Right atrium auricular region (tissue), 2 donors: ENCODE measurements around the gene ELP1. TPM values are rescaled to one million over a fixed set of nuclear protein-coding genes. Genes with fewer than 3 reads are reported as not detected.
"Not testable (repeated sequence)": the region's sequence is repeated elsewhere in the genome, so short reads cannot be mapped to it uniquely, and the experiment has no call there.

ENCODE experiments used
- DNase-seq: peaks from one replicate; pipeline ENCODE4 v3.0.0-alpha.2; 2019; ENCODE audit warnings: low spot score
- H3K27ac ChIP-seq, 2 donors: fragments of 200-600 bp; sonication (generic); 1 replicate in 1 of 2; 2 replicates in 1 of 2; pipeline ENCODE4 v1.5.1; 2016 to 2019
- H3K27me3 ChIP-seq, 2 donors: fragments of 200-600 bp; sonication (generic); one replicate each; pipeline versions ENCODE4 v1.5.1 to v1.6.0; 2017 to 2019
- H3K36me3 ChIP-seq: fragments of 200-600 bp; sonication (generic); one replicate; pipeline ENCODE4 v1.5.1; 2016
- H3K4me1 ChIP-seq, 2 donors: fragments of 200-600 bp; sonication (generic); one replicate each; pipeline versions ENCODE4 v1.5.1 to v1.6.0; 2017 to 2019
- H3K4me3 ChIP-seq, 2 donors: fragments of 200-600 bp; sonication (generic); 1 replicate in 1 of 2; 2 replicates in 1 of 2; pipeline ENCODE4 v1.5.1; 2017 to 2019; ENCODE audit warnings: mild to moderate bottlenecking in 1 of 2, moderate library complexity in 1 of 2
- H3K9me3 ChIP-seq, 2 donors: fragments of 200-600 bp; sonication (generic); one replicate each; pipeline ENCODE4 v1.5.1; 2019
- total RNA-seq, 2 donors: library from RNA; depleted of rRNA; stranded (reverse); fragments of >200 nt; gene quantifications; one replicate each; pipeline ENCODE4 v1.1.0, GENCODE V29; 2016
- TF ChIP-seq, protein P1 (sequence below), 2 donors: fragments of 200-600 bp; sonication (generic); IDR thresholded peaks; one replicate each; pipeline ENCODE4 v1.5.1; 2019; ENCODE audit warnings: antibody characterized with exemption in 2 of 2

The ELP1 gene
- total RNA-seq, 2 donors from 2014 or later, result 14.7 to 22.1 TPM

DNA sequence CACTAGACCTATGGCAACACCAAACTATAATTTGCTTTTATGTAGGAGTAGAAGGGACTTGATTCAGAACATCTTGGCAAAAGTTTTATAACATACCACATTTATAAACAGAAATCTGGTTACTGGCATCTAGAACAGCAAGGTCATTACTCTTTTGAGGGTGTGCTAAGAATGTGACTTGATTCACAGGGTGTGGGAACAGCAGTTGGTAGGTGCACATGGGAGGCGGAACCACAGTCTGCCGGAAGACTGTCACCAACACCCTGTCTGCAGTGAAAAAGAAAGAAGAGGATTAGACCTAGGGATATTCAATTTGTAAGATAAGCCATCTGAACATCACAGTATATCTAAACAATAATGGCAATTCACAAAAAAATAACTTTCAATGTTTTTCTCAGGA lies 23.0 kb downstream of the ELP1 start:
- Histone ChIP-seq H3K27me3 (no peaks in the 10 kb centered on the region), H3K4me1 (no peaks in the 10 kb centered on the region), H3K27ac (no peak overlapping the region), H3K4me3 (no peak overlapping the region), H3K9me3 (no peaks in the 10 kb centered on the region), H3K36me3 (peaks cover 79% of the 10 kb centered on the region)
- TF ChIP-seq, protein P1, sequence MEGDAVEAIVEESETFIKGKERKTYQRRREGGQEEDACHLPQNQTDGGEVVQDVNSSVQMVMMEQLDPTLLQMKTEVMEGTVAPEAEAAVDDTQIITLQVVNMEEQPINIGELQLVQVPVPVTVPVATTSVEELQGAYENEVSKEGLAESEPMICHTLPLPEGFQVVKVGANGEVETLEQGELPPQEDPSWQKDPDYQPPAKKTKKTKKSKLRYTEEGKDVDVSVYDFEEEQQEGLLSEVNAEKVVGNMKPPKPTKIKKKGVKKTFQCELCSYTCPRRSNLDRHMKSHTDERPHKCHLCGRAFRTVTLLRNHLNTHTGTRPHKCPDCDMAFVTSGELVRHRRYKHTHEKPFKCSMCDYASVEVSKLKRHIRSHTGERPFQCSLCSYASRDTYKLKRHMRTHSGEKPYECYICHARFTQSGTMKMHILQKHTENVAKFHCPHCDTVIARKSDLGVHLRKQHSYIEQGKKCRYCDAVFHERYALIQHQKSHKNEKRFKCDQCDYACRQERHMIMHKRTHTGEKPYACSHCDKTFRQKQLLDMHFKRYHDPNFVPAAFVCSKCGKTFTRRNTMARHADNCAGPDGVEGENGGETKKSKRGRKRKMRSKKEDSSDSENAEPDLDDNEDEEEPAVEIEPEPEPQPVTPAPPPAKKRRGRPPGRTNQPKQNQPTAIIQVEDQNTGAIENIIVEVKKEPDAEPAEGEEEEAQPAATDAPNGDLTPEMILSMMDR (IDR thresholded peaks at IDR 0.05), result no peak
- DNase-seq, result no peak

DNA sequence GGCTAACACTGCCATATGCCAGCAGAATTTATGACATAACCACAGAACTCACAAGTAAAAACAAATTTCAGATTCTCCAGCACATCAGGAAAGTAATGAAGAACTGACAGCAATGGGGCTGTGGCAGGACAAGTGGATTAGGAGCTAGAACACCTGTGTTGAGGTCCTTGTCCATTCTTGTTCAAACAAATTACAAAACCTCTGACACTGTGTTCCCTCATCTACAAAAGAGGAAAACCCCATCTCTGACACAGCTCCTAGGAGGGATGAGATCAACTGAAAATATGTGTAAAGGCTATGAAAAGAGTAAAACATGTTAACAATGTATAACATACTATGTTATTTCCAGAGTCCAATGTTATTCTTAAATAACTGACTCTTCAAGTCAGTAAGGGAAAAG lies 23.5 kb downstream of the ELP1 start:
- H3K9me3 ChIP-seq, result no peaks in the 10 kb centered on the region
- no peaks in the 10 kb centered on the region for H3K4me1 ChIP-seq
- no peak overlapping the region for H3K4me3 ChIP-seq
- H3K27ac ChIP-seq, result no peak overlapping the region
- peaks cover 79% of the 10 kb centered on the region for H3K36me3 ChIP-seq
- DNase-seq, result no peak
- TF ChIP-seq, protein P1 (IDR thresholded peaks at IDR 0.05), result no peak
- no peaks in the 10 kb centered on the region for H3K27me3 ChIP-seq

DNA sequence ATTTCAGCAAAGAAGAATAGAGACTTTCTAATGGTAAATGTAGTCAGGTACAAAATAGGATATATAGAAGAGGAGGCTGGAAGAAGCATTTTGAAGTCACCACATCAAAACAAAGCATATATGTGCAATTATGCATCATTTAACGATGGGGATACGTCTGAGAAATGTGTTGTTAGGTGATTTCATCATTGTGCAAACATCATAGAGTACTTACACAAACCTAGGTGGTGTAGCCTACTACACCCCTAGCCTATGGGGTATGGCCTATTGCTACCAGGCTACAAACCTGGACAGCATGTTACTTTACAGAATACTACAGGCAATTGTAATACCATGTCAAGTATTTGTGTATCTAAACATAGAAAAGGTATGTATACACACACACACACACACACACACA lies 28.4 kb downstream of the ELP1 start:
- Histone ChIP-seq H3K4me1 (no peaks in the 10 kb centered on the region), H3K27me3 (no peaks in the 10 kb centered on the region), H3K27ac (no peak overlapping the region), H3K36me3 (peaks cover 78% of the 10 kb centered on the region), H3K4me3 (no peak overlapping the region), H3K9me3 (no peaks in the 10 kb centered on the region)
- no peak for DNase-seq
- TF ChIP-seq, protein P1 (IDR thresholded peaks at IDR 0.05), result no peak

DNA sequence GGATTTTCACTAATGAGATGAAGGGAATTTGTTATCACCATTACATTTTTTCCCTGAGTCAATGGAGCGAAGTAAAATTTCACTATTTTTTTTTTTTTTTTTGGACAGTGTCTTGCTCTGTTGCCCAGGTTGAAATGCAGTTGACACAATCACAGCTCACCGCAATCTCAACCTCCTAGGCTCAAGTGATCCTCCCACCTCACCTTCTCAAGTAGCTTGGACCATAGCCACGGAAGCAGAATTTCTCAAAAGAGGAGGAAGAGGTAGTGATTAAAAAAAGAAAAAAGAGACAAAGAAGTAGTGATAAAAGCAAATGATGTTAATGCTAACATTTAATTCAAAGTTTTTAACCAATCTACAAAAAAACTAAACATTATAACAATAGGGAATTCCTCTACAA lies 29.8 kb downstream of the ELP1 start:
- TF ChIP-seq, protein P1 (IDR thresholded peaks at IDR 0.05), result no peak
- Histone ChIP-seq H3K36me3 (peaks cover 85% of the 10 kb centered on the region), H3K4me3 (no peak overlapping the region), H3K27me3 (no peaks in the 10 kb centered on the region), H3K9me3 (no peaks in the 10 kb centered on the region), H3K4me1 (no peaks in the 10 kb centered on the region), H3K27ac (no peak overlapping the region)
- DNase-seq, result no peak

DNA sequence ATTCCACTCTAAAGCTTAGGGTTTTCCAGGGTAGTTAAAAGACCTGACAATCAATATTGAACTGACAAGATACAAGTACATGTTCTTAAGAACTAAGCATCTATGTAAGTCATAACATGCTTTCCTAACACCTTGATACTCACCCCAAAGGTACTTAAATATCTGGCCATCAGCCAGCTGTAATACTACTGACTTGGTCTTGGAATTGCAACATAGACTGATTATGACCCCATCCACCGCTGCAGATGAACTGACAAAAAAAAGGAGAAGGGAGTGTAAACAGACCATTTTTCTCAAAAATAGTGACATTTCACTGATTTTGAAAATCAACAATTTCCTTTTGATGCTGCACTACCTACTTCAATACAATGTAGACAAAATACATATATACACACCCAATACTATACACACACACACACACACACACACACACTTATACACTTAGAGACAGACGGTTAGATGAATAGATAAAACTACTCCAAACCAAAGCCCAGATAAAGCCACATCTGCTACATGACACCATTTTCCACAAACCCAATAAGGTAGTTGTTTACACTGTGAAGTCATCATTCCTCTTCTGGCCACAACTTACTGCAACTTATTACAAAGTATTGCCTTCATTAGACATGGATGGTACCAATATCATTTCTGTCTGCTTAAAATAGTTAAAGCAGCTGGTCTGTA lies 30.4 kb downstream of the ELP1 start:
- Histone ChIP-seq H3K27me3 (no peaks in the 10 kb centered on the region), H3K27ac (no peak overlapping the region), H3K9me3 (no peaks in the 10 kb centered on the region), H3K4me3 (no peak overlapping the region), H3K36me3 (peaks cover 88% of the 10 kb centered on the region), H3K4me1 (no peaks in the 10 kb centered on the region)
- no peak for DNase-seq
- TF ChIP-seq, protein P1 (IDR thresholded peaks at IDR 0.05), result no peak

DNA sequence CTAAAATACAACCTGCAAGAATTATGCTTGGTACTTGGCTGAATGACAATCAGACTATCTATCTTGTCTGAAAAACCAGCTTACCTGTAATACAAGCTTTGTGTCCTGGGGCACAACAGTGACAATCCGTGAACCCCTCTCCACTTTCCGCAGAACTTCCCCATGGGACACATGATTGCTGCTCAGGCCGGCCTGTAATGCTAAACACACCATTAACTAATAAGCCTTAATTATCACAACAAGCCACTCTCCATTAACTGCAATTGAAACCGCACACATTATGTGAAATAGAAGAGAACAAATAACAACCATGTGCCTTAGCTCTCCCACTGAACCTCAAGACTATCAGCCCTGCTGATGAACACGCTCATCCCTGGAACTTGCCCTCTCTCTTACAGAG lies 33.7 kb downstream of the ELP1 start:
- no peak overlapping the region for H3K27ac ChIP-seq
- no peaks in the 10 kb centered on the region for H3K9me3 ChIP-seq
- TF ChIP-seq, protein P1 (IDR thresholded peaks at IDR 0.05), result no peak
- H3K36me3 ChIP-seq, result peaks cover 88% of the 10 kb centered on the region
- H3K4me1 ChIP-seq, result no peaks in the 10 kb centered on the region
- no peak for DNase-seq
- H3K4me3 ChIP-seq, result no peak overlapping the region
- H3K27me3 ChIP-seq, result no peaks in the 10 kb centered on the region

DNA sequence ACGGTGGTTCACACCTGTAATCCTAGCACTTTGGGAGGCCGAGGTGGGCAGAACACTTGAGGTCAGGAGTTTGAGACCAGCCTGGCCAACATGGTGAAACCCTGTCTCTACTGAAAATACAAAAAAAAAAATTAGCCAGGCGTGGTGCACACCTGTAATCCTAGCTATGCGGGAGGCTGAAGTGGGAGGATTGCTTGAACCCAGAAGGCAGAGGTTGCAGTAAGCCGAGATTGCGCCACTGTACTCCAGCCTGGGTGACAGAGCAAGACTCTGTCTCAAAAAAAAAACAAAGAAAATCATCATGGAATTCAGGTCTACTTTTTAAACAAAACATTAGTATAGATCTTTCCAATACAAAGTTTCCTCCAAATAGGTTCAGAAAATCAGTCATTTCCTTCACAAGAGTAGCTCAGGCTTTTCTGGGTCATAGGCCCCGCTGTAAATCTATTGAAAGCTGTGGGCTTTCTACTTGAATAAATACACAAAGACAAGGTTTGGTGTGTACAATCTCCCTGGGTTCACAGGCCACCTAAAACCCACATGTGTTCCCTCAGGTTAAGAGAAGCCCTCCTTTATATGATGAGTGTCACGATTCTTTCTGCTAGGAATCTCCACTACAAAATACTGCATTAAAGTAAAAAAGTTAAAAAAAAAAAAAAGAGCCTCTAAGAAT lies 34.8 kb downstream of the ELP1 start:
- DNase-seq, H3K9me3 ChIP-seq, H3K27ac ChIP-seq, H3K4me1 ChIP-seq, H3K27me3 ChIP-seq, H3K4me3 ChIP-seq: not testable (repeated sequence)
- peaks cover 90% of the 10 kb centered on the region for H3K36me3 ChIP-seq
